ENCODE measurements around the gene LMTK2.

DNA sequence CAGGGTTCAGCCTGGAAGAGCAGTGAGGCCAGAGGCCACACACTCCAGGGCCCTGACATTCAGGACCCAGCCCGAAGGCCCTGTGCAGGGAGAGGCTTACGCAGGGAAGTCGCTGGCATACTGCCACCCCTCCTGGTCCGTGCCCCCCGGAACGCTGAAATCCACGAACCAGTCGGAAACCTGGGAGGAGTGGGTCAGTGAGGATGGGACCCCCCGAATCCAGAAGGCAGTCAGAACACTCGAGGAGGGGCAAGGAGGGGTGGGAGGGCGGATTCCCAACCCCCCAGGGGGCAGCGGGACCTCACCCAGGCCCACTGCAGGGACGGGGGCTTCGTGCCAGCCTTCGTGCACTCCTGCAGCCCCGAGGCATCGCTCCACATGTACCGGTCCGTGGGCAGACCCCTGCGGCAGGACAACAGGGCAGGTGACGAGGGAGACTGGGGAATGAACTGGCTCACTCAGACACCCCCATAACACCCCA lies 118.1 kb downstream of the LMTK2 start:
- TF ChIP-seq POLR2AphosphoS5 (IDR thresholded peaks at IDR 0.05; ENCODE audit: low read depth) (no peak), JUNB (IDR thresholded peaks at IDR 0.05; ENCODE audit: unreplicated experiment) (no peak), EZH2phosphoT487 (IDR thresholded peaks at IDR 0.05; ENCODE audit: unreplicated experiment) (no peak), EZH2 (IDR thresholded peaks at IDR 0.05; ENCODE audit: low read depth, unreplicated experiment) (no peak), CREB1 (CRISPR knock-in tag; IDR thresholded peaks at IDR 0.05; ENCODE audit: low read depth) (no peak), STAT1 (IDR thresholded peaks at IDR 0.05; ENCODE audit: unreplicated experiment) (no peak), ZNF114 (CRISPR knock-in tag; IDR thresholded peaks at IDR 0.05) (no peak), NANOG (IDR thresholded peaks at IDR 0.05; ENCODE audit: borderline replicate concordance) (no peak)
- TF ChIP-seq, protein P1, sequence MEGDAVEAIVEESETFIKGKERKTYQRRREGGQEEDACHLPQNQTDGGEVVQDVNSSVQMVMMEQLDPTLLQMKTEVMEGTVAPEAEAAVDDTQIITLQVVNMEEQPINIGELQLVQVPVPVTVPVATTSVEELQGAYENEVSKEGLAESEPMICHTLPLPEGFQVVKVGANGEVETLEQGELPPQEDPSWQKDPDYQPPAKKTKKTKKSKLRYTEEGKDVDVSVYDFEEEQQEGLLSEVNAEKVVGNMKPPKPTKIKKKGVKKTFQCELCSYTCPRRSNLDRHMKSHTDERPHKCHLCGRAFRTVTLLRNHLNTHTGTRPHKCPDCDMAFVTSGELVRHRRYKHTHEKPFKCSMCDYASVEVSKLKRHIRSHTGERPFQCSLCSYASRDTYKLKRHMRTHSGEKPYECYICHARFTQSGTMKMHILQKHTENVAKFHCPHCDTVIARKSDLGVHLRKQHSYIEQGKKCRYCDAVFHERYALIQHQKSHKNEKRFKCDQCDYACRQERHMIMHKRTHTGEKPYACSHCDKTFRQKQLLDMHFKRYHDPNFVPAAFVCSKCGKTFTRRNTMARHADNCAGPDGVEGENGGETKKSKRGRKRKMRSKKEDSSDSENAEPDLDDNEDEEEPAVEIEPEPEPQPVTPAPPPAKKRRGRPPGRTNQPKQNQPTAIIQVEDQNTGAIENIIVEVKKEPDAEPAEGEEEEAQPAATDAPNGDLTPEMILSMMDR (conservative IDR thresholded peaks at IDR 0.05; ENCODE audit: low read depth in 2 of 2), result no peak
- TF ChIP-seq, protein P2, sequence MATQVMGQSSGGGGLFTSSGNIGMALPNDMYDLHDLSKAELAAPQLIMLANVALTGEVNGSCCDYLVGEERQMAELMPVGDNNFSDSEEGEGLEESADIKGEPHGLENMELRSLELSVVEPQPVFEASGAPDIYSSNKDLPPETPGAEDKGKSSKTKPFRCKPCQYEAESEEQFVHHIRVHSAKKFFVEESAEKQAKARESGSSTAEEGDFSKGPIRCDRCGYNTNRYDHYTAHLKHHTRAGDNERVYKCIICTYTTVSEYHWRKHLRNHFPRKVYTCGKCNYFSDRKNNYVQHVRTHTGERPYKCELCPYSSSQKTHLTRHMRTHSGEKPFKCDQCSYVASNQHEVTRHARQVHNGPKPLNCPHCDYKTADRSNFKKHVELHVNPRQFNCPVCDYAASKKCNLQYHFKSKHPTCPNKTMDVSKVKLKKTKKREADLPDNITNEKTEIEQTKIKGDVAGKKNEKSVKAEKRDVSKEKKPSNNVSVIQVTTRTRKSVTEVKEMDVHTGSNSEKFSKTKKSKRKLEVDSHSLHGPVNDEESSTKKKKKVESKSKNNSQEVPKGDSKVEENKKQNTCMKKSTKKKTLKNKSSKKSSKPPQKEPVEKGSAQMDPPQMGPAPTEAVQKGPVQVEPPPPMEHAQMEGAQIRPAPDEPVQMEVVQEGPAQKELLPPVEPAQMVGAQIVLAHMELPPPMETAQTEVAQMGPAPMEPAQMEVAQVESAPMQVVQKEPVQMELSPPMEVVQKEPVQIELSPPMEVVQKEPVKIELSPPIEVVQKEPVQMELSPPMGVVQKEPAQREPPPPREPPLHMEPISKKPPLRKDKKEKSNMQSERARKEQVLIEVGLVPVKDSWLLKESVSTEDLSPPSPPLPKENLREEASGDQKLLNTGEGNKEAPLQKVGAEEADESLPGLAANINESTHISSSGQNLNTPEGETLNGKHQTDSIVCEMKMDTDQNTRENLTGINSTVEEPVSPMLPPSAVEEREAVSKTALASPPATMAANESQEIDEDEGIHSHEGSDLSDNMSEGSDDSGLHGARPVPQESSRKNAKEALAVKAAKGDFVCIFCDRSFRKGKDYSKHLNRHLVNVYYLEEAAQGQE (IDR thresholded peaks at IDR 0.05; ENCODE audit: unreplicated experiment), result no peak
- TF ChIP-seq, protein P3, sequence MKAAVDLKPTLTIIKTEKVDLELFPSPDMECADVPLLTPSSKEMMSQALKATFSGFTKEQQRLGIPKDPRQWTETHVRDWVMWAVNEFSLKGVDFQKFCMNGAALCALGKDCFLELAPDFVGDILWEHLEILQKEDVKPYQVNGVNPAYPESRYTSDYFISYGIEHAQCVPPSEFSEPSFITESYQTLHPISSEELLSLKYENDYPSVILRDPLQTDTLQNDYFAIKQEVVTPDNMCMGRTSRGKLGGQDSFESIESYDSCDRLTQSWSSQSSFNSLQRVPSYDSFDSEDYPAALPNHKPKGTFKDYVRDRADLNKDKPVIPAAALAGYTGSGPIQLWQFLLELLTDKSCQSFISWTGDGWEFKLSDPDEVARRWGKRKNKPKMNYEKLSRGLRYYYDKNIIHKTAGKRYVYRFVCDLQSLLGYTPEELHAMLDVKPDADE (IDR thresholded peaks at IDR 0.05), result no peak
